Esophagus squamous epithelium (tissue), 5 donors: ENCODE results near the gene LRRC8E. TPM values are rescaled to one million over a fixed set of nuclear protein-coding genes. Genes with fewer than 3 reads are reported as not detected.

Experiments used
- DNase-seq: peaks from one replicate; lab custom pipeline; 2025; lab: John Stamatoyannopoulos, UW
- H3K27ac ChIP-seq, 4 donors: fragments of 200-600 bp; sonication (generic); one replicate each; pipeline ENCODE4 v1.5.1; 2016 to 2019; ENCODE audit warnings: mild to moderate bottlenecking in 1 of 4
- H3K27me3 ChIP-seq, 4 donors: fragments of 200-600 bp; sonication (generic); 1 replicate in 3 of 4; 2 replicates in 1 of 4; pipeline versions ENCODE4 v1.5.1 to v1.6.0; 2017 to 2021; ENCODE audit warnings: antibody characterized with exemption in 1 of 4
- H3K36me3 ChIP-seq, 3 donors: fragments of 200-600 bp; sonication (generic); one replicate each; pipeline ENCODE4 v1.5.1; 2016 to 2019
- H3K4me1 ChIP-seq, 3 donors: fragments of 200-600 bp; sonication (generic); one replicate each; pipeline ENCODE4 v1.5.1; 2017 to 2019
- H3K4me3 ChIP-seq, 4 donors: fragments of 200-600 bp; sonication (generic); 1 replicate in 3 of 4; 2 replicates in 1 of 4; pipeline ENCODE4 v1.5.1; 2016 to 2019; ENCODE audit warnings: mild to moderate bottlenecking in 2 of 4, moderate library complexity in 1 of 4
- H3K9me3 ChIP-seq, 3 donors: fragments of 200-600 bp; sonication (generic); one replicate each; pipeline ENCODE4 v1.5.1; 2016 to 2019
- POLR2A ChIP-seq, 4 donors: fragments of 450-650 bp; IDR thresholded peaks; one replicate each; pipeline ENCODE4 v1.6.1; 2017; ENCODE audit warnings: antibody characterized with exemption in 4 of 4, mild to moderate bottlenecking in 4 of 4, moderate library complexity in 3 of 4
- WGBS, 2 donors: methylation state at CpG; one replicate each; pipeline ENCODE4 v1.1.5; 2018; 5-methylcytosine and 5-hydroxymethylcytosine counted together
- intact Hi-C: fragments of 100-400 bp; cut with DNase I; formaldehyde crosslinking; loops from one replicate; pipeline ENCODE4 v1.15.0; 2022
- total RNA-seq, 4 donors: library from RNA; depleted of rRNA; stranded (reverse); fragments of >200 nt; gene quantifications; one replicate each; pipeline ENCODE4 v1.1.0, GENCODE V29; 2016
- TF ChIP-seq, protein P1 (sequence below), 6 experiments: fragments of 450-650 bp in 4 of 6; fragments of 200-600 bp in 2 of 6; sonication (generic) in 2 of 6; IDR thresholded peaks; one replicate each; pipeline ENCODE4 v1.5.1; 2016 to 2019; ENCODE audit warnings: antibody characterized with exemption in 6 of 6, mild to moderate bottlenecking in 4 of 6, moderate library complexity in 4 of 6
- donor health status: DM: yes; HTN: yes; CAD: no.

Gene LRRC8E
- total RNA-seq, 4 donors from 2014 or later = 7.6 to 17.0 (median 9.5) TPM

GRCh38 chr19:7926021-7926726 lies 37.9 kb downstream of the LRRC8E start, which contains the start of gene CTXN1:
Gene CTXN1 (minus strand): TSS chr19:7926135. CDS start chr19:7925538, 597 bp downstream.
- TF ChIP-seq POLR2A (IDR thresholded peaks at IDR 0.05) = no peak
- TF ChIP-seq, protein P1, sequence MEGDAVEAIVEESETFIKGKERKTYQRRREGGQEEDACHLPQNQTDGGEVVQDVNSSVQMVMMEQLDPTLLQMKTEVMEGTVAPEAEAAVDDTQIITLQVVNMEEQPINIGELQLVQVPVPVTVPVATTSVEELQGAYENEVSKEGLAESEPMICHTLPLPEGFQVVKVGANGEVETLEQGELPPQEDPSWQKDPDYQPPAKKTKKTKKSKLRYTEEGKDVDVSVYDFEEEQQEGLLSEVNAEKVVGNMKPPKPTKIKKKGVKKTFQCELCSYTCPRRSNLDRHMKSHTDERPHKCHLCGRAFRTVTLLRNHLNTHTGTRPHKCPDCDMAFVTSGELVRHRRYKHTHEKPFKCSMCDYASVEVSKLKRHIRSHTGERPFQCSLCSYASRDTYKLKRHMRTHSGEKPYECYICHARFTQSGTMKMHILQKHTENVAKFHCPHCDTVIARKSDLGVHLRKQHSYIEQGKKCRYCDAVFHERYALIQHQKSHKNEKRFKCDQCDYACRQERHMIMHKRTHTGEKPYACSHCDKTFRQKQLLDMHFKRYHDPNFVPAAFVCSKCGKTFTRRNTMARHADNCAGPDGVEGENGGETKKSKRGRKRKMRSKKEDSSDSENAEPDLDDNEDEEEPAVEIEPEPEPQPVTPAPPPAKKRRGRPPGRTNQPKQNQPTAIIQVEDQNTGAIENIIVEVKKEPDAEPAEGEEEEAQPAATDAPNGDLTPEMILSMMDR (IDR thresholded peaks at IDR 0.05) = peak in 2 of 6 experiments; percentile 10 to 17
- Histone ChIP-seq H3K27me3 (peaks cover 0 to 19% (median 0%) of the 10 kb centered on the region in 4 donors), H3K36me3 (peaks cover under 1 to 45% (median 11%) of the 10 kb centered on the region in 3 donors), H3K4me3 (peak within 1 kb of the TSS; percentile 31 to 71 (median 50)), H3K4me1 (peaks cover 45 to 97% (median 57%) of the 10 kb centered on the region in 3 donors), H3K27ac (peak within 1 kb of the TSS; percentile 44 to 91 (median 84)), H3K9me3 (no peaks in the 10 kb centered on the region)
- no peak for DNase-seq
- 44 to 53% methylated on average over 7 to 12 of the region's 65 CpGs for WGBS, 2 donors
- intact Hi-C loops = no loop called here

DNA sequence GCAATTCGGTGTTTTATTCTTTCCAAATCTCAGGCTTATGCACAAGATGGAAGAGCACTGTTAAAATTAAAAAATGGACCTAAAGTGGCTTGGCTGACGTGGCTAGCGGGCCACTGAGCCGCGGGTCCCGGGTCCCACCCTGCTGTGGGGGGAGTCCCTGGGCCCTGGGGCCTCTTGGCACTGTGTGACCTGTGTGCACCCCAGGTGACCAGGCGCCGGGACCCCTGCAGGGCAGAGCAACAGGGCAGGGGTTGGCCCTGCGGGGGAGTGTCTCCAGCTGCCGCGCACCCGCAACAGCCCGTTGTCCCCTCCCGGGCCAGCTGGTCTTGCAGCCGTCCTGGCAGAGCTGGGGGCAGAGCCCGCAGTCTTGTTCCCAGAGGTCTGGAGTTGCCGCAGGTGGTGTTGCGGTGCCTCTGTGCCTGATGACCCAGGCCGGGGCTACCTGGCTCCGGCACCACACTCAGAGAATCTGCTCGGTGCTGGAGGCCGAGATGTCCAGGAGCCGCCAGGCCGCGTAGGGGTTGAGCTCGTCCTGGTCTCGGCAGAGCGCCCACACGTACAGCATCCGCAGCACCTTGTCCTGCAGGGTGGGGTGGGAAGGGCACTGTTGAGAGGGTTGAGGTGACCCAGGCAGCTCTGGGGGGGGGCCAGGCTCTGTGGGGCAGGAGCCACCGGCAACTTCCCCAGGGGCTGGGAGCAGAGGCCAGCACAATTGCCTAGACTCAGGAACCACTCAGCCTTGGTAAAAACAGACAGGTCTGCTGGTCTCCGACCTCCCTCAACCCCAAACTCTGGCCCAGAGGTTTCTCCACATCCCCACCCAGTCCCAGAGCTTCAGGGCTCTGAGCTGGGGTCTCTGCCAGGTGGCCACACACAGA lies 38.7 kb downstream of the LRRC8E start:
- Histone ChIP-seq H3K27ac (peak overlapping the region; percentile 63 to 91 (median 84)), H3K36me3 (peaks cover 8 to 48% (median 19%) of the 10 kb centered on the region in 3 donors), H3K9me3 (no peaks in the 10 kb centered on the region), H3K4me3 (peak overlapping the region in 1 of 4 donors; percentile 71), H3K4me1 (peaks cover 37 to 97% (median 52%) of the 10 kb centered on the region in 3 donors), H3K27me3 (peaks cover 0 to 19% (median 0%) of the 10 kb centered on the region in 4 donors)
- intact Hi-C loops = no loop called here
- TF ChIP-seq POLR2A (IDR thresholded peaks at IDR 0.05) = no peak
- TF ChIP-seq, protein P1 (IDR thresholded peaks at IDR 0.05) = no peak
- DNase-seq = no peak
- 50 to 53% methylated on average over 2 to 8 of the region's 32 CpGs for WGBS, 2 donors

GRCh38 chr19:7927605-7928333 lies 39.5 kb downstream of the LRRC8E start:
- Histone ChIP-seq H3K27ac (peak overlapping the region; percentile 63 to 91 (median 84)), H3K4me1 (peaks cover 36 to 89% (median 47%) of the 10 kb centered on the region in 3 donors), H3K9me3 (no peaks in the 10 kb centered on the region), H3K36me3 (peaks cover 16 to 48% (median 22%) of the 10 kb centered on the region in 3 donors), H3K27me3 (peaks cover 0 to 19% (median 0%) of the 10 kb centered on the region in 4 donors), H3K4me3 (peak overlapping the region in 1 of 4 donors; percentile 27)
- no peak for TF ChIP-seq POLR2A (IDR thresholded peaks at IDR 0.05)
- TF ChIP-seq, protein P1 (IDR thresholded peaks at IDR 0.05) = no peak
- intact Hi-C loops = no loop called here
- 80 to 88% methylated on average over 1 to 6 of the region's 23 CpGs for WGBS, 2 donors
- no peak for DNase-seq

GRCh38 chr19:7928334-7928706 lies 40.0 kb downstream of the LRRC8E start:
- peak overlapping the region; percentile 63 to 91 (median 84) for H3K27ac ChIP-seq
- TF ChIP-seq POLR2A (IDR thresholded peaks at IDR 0.05) = no peak
- TF ChIP-seq, protein P1 (IDR thresholded peaks at IDR 0.05) = no peak
- intact Hi-C loops = no loop called here
- peak overlapping the region in 1 of 4 donors; percentile 27 for H3K4me3 ChIP-seq
- H3K27me3 ChIP-seq = peaks cover 0 to 19% (median 0%) of the 10 kb centered on the region in 4 donors
- DNase-seq = no peak
- H3K36me3 ChIP-seq = peaks cover 22 to 48% (median 22%) of the 10 kb centered on the region in 3 donors
- H3K4me1 ChIP-seq = peaks cover 36 to 84% (median 47%) of the 10 kb centered on the region in 3 donors
- H3K9me3 ChIP-seq = no peaks in the 10 kb centered on the region
- WGBS, 2 donors = 48% methylated on average over 7 to 9 of the region's 9 CpGs
